ENCODE measurements around the gene ANGPTL2.

The ANGPTL2 gene

GRCh38 chr9:127058011-127058644, 64.3 kb downstream of the ANGPTL2 start:
- no peaks in the 10 kb centered on the region for H3K79me2 ChIP-seq (ENCODE audit: control insufficient read depth, low read length)
- peaks cover 9% of the 10 kb centered on the region for H3K4me1 ChIP-seq (ENCODE audit: control insufficient read depth, low read length)
- H3K4me2 ChIP-seq (ENCODE audit: low read length): no peak overlapping the region
- no peaks in the 10 kb centered on the region for H3K9me3 ChIP-seq (ENCODE audit: control insufficient read depth, insufficient read depth, low read length)
- no peak overlapping the region for H3K27ac ChIP-seq (ENCODE audit: low read depth, low read length)
- no peaks in the 10 kb centered on the region for H3K27me3 ChIP-seq (ENCODE audit: control insufficient read depth, low read length)
- H3K4me3 ChIP-seq (ENCODE audit: low read length): no peak overlapping the region
- H3K36me3 ChIP-seq (ENCODE audit: control insufficient read depth, low read length): no peaks in the 10 kb centered on the region
- no peaks in the 10 kb centered on the region for H3F3A ChIP-seq (ENCODE audit: control insufficient read depth, insufficient read depth)
- H3K9me2 ChIP-seq (replicated peaks; ENCODE audit: control insufficient read depth, low read length): no peaks in the 10 kb centered on the region
- TF ChIP-seq CTCF (IDR thresholded peaks at IDR 0.05; ENCODE audit: low read depth, low read length, poor library complexity, severe bottlenecking) (no peak), EZH2phosphoT487 (IDR thresholded peaks at IDR 0.05; ENCODE audit: borderline replicate concordance, low read length) (no peak)
- H4K20me1 ChIP-seq (ENCODE audit: control insufficient read depth, insufficient read depth, low read depth, low read length): no peaks in the 10 kb centered on the region

GRCh38 chr9:127056446-127056845, 66.0 kb downstream of the ANGPTL2 start:
- Histone ChIP-seq H3K9me3 (ENCODE audit: control insufficient read depth, insufficient read depth, low read length) (no peaks in the 10 kb centered on the region), H3F3A (ENCODE audit: control insufficient read depth, insufficient read depth) (no peaks in the 10 kb centered on the region), H3K4me1 (ENCODE audit: control insufficient read depth, low read length) (peaks cover 9% of the 10 kb centered on the region), H4K20me1 (ENCODE audit: control insufficient read depth, insufficient read depth, low read depth, low read length) (no peaks in the 10 kb centered on the region), H3K27ac (ENCODE audit: low read depth, low read length) (no peak overlapping the region), H3K79me2 (ENCODE audit: control insufficient read depth, low read length) (no peaks in the 10 kb centered on the region), H3K4me3 (ENCODE audit: low read length) (no peak overlapping the region), H3K27me3 (ENCODE audit: control insufficient read depth, low read length) (no peaks in the 10 kb centered on the region), H3K4me2 (ENCODE audit: low read length) (no peak overlapping the region), H3K36me3 (ENCODE audit: control insufficient read depth, low read length) (no peaks in the 10 kb centered on the region), H3K9me2 (replicated peaks; ENCODE audit: control insufficient read depth, low read length) (no peaks in the 10 kb centered on the region)
- TF ChIP-seq CTCF (IDR thresholded peaks at IDR 0.05; ENCODE audit: low read depth, low read length, poor library complexity, severe bottlenecking): no peak
- TF ChIP-seq EZH2phosphoT487 (IDR thresholded peaks at IDR 0.05; ENCODE audit: borderline replicate concordance, low read length): no peak

GRCh38 chr9:127055745-127056402, 66.6 kb downstream of the ANGPTL2 start:
- Histone ChIP-seq H3K9me2 (replicated peaks; ENCODE audit: control insufficient read depth, low read length) (no peaks in the 10 kb centered on the region), H3K27ac (ENCODE audit: low read depth, low read length) (no peak overlapping the region), H3K79me2 (ENCODE audit: control insufficient read depth, low read length) (no peaks in the 10 kb centered on the region), H3F3A (ENCODE audit: control insufficient read depth, insufficient read depth) (no peaks in the 10 kb centered on the region), H4K20me1 (ENCODE audit: control insufficient read depth, insufficient read depth, low read depth, low read length) (no peaks in the 10 kb centered on the region), H3K27me3 (ENCODE audit: control insufficient read depth, low read length) (no peaks in the 10 kb centered on the region), H3K9me3 (ENCODE audit: control insufficient read depth, insufficient read depth, low read length) (no peaks in the 10 kb centered on the region), H3K4me1 (ENCODE audit: control insufficient read depth, low read length) (peaks cover 9% of the 10 kb centered on the region), H3K36me3 (ENCODE audit: control insufficient read depth, low read length) (no peaks in the 10 kb centered on the region), H3K4me2 (ENCODE audit: low read length) (no peak overlapping the region), H3K4me3 (ENCODE audit: low read length) (no peak overlapping the region)
- TF ChIP-seq CTCF (IDR thresholded peaks at IDR 0.05; ENCODE audit: low read depth, low read length, poor library complexity, severe bottlenecking) (no peak), EZH2phosphoT487 (IDR thresholded peaks at IDR 0.05; ENCODE audit: borderline replicate concordance, low read length) (no peak)
